ENCODE measurements around the gene BCO1.

DNA sequence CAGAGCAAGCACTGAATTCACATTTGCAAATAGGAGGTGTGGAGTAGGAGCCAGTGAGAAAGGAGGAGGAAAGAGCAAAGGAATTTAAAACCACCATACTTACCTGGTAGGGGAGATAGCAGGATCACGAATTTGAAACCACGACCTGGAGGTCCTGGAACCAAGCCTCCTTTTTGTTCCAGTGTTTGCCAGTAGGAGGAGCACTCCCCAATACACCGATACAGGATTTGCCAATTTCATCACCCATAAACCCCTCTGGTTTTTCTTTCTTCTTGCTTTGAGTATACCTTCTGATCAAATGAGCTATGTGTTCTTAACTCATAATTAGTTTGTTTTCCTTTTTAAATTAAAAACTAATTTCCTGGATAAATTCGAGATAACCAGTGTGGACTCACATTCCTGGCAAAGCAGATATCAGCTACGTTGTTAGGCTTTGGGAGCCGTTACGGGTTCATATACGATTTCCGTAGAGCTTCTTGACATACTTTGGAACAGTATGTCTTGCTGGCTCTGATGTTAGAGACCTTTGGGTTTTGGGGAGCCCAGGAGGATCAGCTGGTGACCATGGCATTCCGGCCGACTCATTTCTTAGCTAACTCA, 22.7 kb downstream of the BCO1 start:
- TF ChIP-seq RARB (CRISPR knock-in tag; IDR thresholded peaks at IDR 0.05) (no peak), ARNTL (CRISPR knock-in tag; IDR thresholded peaks at IDR 0.05; ENCODE audit: borderline replicate concordance, low read depth) (no peak), OSR1 (CRISPR knock-in tag; IDR thresholded peaks at IDR 0.05) (no peak), ESRRG (CRISPR knock-in tag; IDR thresholded peaks at IDR 0.05) (no peak), PATZ1 (CRISPR knock-in tag; IDR thresholded peaks at IDR 0.05; ENCODE audit: borderline replicate concordance) (no peak), ZC3H10 (CRISPR knock-in tag; IDR thresholded peaks at IDR 0.05) (no peak), CSRNP3 (CRISPR knock-in tag; IDR thresholded peaks at IDR 0.05) (no peak), ZFP3 (CRISPR knock-in tag; IDR thresholded peaks at IDR 0.05) (no peak), ZNF70 (CRISPR knock-in tag; IDR thresholded peaks at IDR 0.05) (no peak), GLIS3 (CRISPR knock-in tag; IDR thresholded peaks at IDR 0.05) (no peak), ZFP30 (CRISPR knock-in tag; IDR thresholded peaks at IDR 0.05) (no peak), BACH2 (CRISPR knock-in tag; IDR thresholded peaks at IDR 0.05; ENCODE audit: borderline replicate concordance) (no peak)
